Measurements from ENCODE around the gene MCM5.

DNA sequence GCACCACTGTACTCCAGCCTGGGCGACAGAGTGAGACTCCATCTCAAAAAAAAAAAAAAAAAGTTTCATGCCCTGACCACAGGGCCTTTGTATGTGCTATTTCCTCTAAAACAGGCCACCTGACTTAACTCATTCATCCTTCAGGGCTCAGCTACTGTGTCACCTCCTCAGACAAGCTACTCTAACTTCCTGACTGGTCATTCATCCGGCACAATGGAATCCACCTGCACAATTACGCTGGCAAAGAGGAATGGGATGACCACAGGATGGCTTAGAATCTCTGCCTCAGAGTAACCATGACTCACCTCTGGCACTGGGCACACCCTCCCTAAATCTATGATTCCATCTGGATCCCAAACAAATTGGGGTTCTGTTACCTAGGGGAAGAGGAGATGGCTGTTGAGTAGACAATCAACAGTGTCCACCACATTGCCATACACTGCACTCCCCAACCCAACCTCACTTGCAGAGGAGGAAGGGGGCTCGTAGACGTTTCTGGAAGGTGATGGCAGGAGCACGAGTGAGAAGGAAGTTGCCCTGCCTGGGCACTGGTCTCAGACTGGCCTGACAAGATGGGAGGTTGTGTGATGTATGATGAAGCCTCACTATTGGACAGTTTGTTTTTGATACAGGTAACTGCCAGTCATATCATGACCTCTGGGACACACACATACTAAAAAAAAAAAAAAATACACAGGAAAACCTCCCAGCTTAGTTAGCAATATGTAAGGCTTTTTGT lies 41.9 kb upstream of the MCM5 start:
- TF ChIP-seq, protein P1, sequence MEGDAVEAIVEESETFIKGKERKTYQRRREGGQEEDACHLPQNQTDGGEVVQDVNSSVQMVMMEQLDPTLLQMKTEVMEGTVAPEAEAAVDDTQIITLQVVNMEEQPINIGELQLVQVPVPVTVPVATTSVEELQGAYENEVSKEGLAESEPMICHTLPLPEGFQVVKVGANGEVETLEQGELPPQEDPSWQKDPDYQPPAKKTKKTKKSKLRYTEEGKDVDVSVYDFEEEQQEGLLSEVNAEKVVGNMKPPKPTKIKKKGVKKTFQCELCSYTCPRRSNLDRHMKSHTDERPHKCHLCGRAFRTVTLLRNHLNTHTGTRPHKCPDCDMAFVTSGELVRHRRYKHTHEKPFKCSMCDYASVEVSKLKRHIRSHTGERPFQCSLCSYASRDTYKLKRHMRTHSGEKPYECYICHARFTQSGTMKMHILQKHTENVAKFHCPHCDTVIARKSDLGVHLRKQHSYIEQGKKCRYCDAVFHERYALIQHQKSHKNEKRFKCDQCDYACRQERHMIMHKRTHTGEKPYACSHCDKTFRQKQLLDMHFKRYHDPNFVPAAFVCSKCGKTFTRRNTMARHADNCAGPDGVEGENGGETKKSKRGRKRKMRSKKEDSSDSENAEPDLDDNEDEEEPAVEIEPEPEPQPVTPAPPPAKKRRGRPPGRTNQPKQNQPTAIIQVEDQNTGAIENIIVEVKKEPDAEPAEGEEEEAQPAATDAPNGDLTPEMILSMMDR (IDR thresholded peaks at IDR 0.05), result no peak
- TF ChIP-seq POLR2A (IDR thresholded peaks at IDR 0.05), result no peak
